ENCODE results near the gene EME2.

- TF ChIP-seq POLR2A (IDR thresholded peaks at IDR 0.05) (no peak), CTCF (IDR thresholded peaks at IDR 0.05) (no peak)
These were observed 13.8 kb downstream of the EME2 start for GRCh38 chr16:1786242-1787055.

All from thyroid gland (tissue), 4 donors.